NB4 (cell line): ENCODE results near the gene PRAMEF14.
"Not testable (repeated sequence)": the region's sequence is repeated elsewhere in the genome, so short reads cannot be mapped to it uniquely, and the experiment has no call there.

Experiments used
- CTCF ChIP-seq: IDR thresholded peaks from one replicate; pipeline ENCODE4 v1.5.1; 2012; ENCODE audit warnings: low read depth, low read length
- MYC ChIP-seq: IDR thresholded peaks from 2 replicates; pipeline ENCODE4 v1.6.1; 2011; ENCODE audit warnings: low read depth, low read length
- POLR2A ChIP-seq: IDR thresholded peaks from 2 replicates; pipeline ENCODE4 v1.6.1; 2011; ENCODE audit warnings: mild to moderate bottlenecking; ENCODE audit not compliant: insufficient read length; ENCODE audit errors: extremely low read depth

- TF ChIP-seq CTCF, MYC, POLR2A: not testable (repeated sequence)
Measured at GRCh38 chr1:13297216-13297931, 49.6 kb downstream of the PRAMEF14 start.
